ENCODE measurements around the gene EFCAB12. TPM values are rescaled to one million over a fixed set of nuclear protein-coding genes. Genes with fewer than 3 reads are reported as not detected.

Gene EFCAB12
- total RNA-seq, 1 experiment from 2014 or later = 0.54 TPM

- no peaks in the 10 kb centered on the region for H3K9me3 ChIP-seq (ENCODE audit: control insufficient read depth, insufficient read depth, low read depth, low read length)
- TF ChIP-seq CTCF (IDR thresholded peaks at IDR 0.05) = no peak
- TF ChIP-seq POLR2AphosphoS5 (IDR thresholded peaks at IDR 0.05; ENCODE audit: low read depth, low read length) = no peak
- no peak for TF ChIP-seq TCF7L2 (IDR thresholded peaks at IDR 0.05; ENCODE audit: low read depth, low read length)
- no peak for TF ChIP-seq REST (IDR thresholded peaks at IDR 0.05; ENCODE audit: insufficient read depth in 1 of 2, low read depth in 2 of 2, low read length in 1 of 2)
- no peak for TF ChIP-seq SIN3A (IDR thresholded peaks at IDR 0.05; ENCODE audit: borderline replicate concordance, insufficient read depth, low read depth, low read length)
- H3K27ac ChIP-seq (ENCODE audit: low read length) = peak overlapping the region; percentile 98
- ChIA-PET CTCF (interaction anchor here (0.6 to 3.1 kb wide), 2 partner anchors 57 to 125 kb away, joined by 3 to 10 read pairs; a partner anchor contains a TSS), POLR2A (interaction anchor here (0.6 to 1.1 kb wide), 4 partner anchors 14 to 613 kb away, joined by 3 to 8 read pairs (median 3); no protein-coding TSS in a partner anchor)
- ATAC-seq (no peak), DNase-seq (ENCODE audit: low read depth, low spot score) (no peak)
- no TSS peak for BruUV-seq (replicated peaks)
- peak overlapping the region; percentile 67 to 97 for H3K4me3 ChIP-seq (ENCODE audit: low read depth in 2 of 2, low read length in 2 of 2)
- in situ Hi-C loops (cut with HindIII; ENCODE audit: low pct_unique_long_range_greater_than_20kb, low sequenced_read_pairs) (no loop called here), intact Hi-C loops (cut with micrococcal nuclease; ENCODE audit: unreplicated experiment) (no loop called here)
- H3K36me3 ChIP-seq (ENCODE audit: control insufficient read depth, insufficient read depth, low read length) = peaks cover 25% of the 10 kb centered on the region
- no peaks in the 10 kb centered on the region for H3K27me3 ChIP-seq (ENCODE audit: control insufficient read depth, insufficient read depth, low read length)
- peaks cover 33% of the 10 kb centered on the region for H3K4me1 ChIP-seq (ENCODE audit: control insufficient read depth, insufficient read depth, low read length)
These were observed 12.3 kb upstream of the EFCAB12 start for GRCh38 chr3:129440618-129441190.

- in situ Hi-C loops (cut with HindIII; ENCODE audit: low pct_unique_long_range_greater_than_20kb, low sequenced_read_pairs) = no loop called here
- ChIA-PET CTCF (interaction anchor here (3.1 kb wide), 1 partner anchor 56 kb away, joined by 10 read pairs; no protein-coding TSS in a partner anchor), POLR2A (interaction anchor here (0.6 to 1.1 kb wide), 3 partner anchors 15 to 129 kb away, joined by 3 read pairs; no protein-coding TSS in a partner anchor)
- Histone ChIP-seq H3K36me3 (ENCODE audit: control insufficient read depth, insufficient read depth, low read length) (peaks cover 31% of the 10 kb centered on the region), H3K27me3 (ENCODE audit: control insufficient read depth, insufficient read depth, low read length) (no peaks in the 10 kb centered on the region), H3K9me3 (ENCODE audit: control insufficient read depth, insufficient read depth, low read depth, low read length) (no peaks in the 10 kb centered on the region), H3K4me1 (ENCODE audit: control insufficient read depth, insufficient read depth, low read length) (peaks cover 34% of the 10 kb centered on the region), H3K27ac (ENCODE audit: low read length) (peak within 1 kb of the TSS; percentile 98), H3K4me3 (ENCODE audit: low read depth in 2 of 2, low read length in 2 of 2) (peak within 1 kb of the TSS; percentile 67 to 97)
- TF ChIP-seq CTCF (IDR thresholded peaks at IDR 0.05) = no peak
- TF ChIP-seq SIN3A (IDR thresholded peaks at IDR 0.05; ENCODE audit: borderline replicate concordance, insufficient read depth, low read depth, low read length) = peak; percentile 94
- peak in 1 of 2 experiments; percentile 60; a peak in 1 of 4 replicates for TF ChIP-seq REST (IDR thresholded peaks at IDR 0.05; ENCODE audit: insufficient read depth in 1 of 2, low read depth in 2 of 2, low read length in 1 of 2)
- peak; percentile 76 for TF ChIP-seq POLR2AphosphoS5 (IDR thresholded peaks at IDR 0.05; ENCODE audit: low read depth, low read length)
- TF ChIP-seq TCF7L2 (IDR thresholded peaks at IDR 0.05; ENCODE audit: low read depth, low read length) = no peak; the same call in 1 of the 2 replicates
- intact Hi-C loops (cut with micrococcal nuclease; ENCODE audit: unreplicated experiment) = no loop called here
- ATAC-seq = peak; percentile 96
- no TSS peak for BruUV-seq (replicated peaks)
- DNase-seq (ENCODE audit: low read depth, low spot score) = peak; percentile 98
These were observed 11.6 kb upstream of the EFCAB12 start, which contains the start of the genes IFT122 and MBD4 for GRCh38 chr3:129439817-129440617. Gene IFT122 (plus strand): TSS chr3:129440224. CDS start chr3:129440331, 107 bp downstream. Gene MBD4 (minus strand): TSS chr3:129439948. CDS start chr3:129439833, 115 bp downstream.

All from Panc1 (cell line).